Erythroblast (primary cell): ENCODE results near the gene CHN1.
A peak's percentile ranks its signal among the peaks of the same experiment; 100 is the strongest.

Experiments
- DNase-seq, 2 experiments: peaks; one replicate each; lab custom pipeline; 2025; lab: John Stamatoyannopoulos, UW
- GATA1 ChIP-seq: IDR thresholded peaks from 2 replicates; pipeline ENCODE4 v1.6.1; 2011; ENCODE audit warnings: low read depth, mild to moderate bottlenecking, control low read depth, low read length, moderate library complexity
- POLR2A ChIP-seq: IDR thresholded peaks from 2 replicates; pipeline ENCODE4 v1.6.1; 2011; ENCODE audit warnings: mild to moderate bottlenecking, low read length

CHN1 gene

GRCh38 chr2:174844295-174844708 is 160.9 kb downstream of the CHN1 start:
- TF ChIP-seq POLR2A (no peak), GATA1 (no peak)
- no peak for DNase-seq

GRCh38 chr2:174842496-174842895 is 162.7 kb downstream of the CHN1 start:
- TF ChIP-seq POLR2A (no peak), GATA1 (no peak)
- no peak for DNase-seq

- no peak for DNase-seq
- no peak for TF ChIP-seq POLR2A
These were observed 163.2 kb downstream of the CHN1 start for GRCh38 chr2:174841936-174842335.

GRCh38 chr2:174841350-174841749 is 163.8 kb downstream of the CHN1 start:
- no peak for DNase-seq
- no peak for TF ChIP-seq GATA1
- no peak for TF ChIP-seq POLR2A

GRCh38 chr2:174840436-174840835 is 164.7 kb downstream of the CHN1 start:
- no peak for DNase-seq
- TF ChIP-seq GATA1, result no peak
- TF ChIP-seq POLR2A, result no peak

DNA sequence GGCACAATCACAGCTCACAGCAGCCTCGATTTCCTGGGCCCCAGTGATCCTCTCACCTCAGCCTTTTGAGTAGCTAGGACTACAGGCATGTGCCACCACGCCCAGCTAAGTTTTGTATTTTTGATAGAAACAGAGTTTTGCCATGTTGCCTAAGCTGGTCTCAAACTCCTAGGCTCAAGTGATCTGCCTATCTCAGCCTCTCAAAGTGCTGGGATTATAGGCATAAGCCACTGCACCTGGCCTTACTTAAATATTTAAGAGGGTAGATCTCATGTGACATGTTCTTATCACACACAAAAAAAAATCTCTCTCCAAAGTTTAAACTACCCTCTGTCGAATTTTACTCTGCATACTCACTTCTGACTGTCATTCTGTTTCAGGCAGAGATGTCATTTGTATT is 165.5 kb downstream of the CHN1 start:
- no peak for TF ChIP-seq POLR2A
- TF ChIP-seq GATA1, result no peak

GRCh38 chr2:174836995-174837390 is 168.2 kb downstream of the CHN1 start:
- no peak for TF ChIP-seq GATA1
- TF ChIP-seq POLR2A, result no peak
- no peak for DNase-seq

More for the DNA sequence above, 165.5 kb downstream of the CHN1 start:
- no peak for DNase-seq

DNA sequence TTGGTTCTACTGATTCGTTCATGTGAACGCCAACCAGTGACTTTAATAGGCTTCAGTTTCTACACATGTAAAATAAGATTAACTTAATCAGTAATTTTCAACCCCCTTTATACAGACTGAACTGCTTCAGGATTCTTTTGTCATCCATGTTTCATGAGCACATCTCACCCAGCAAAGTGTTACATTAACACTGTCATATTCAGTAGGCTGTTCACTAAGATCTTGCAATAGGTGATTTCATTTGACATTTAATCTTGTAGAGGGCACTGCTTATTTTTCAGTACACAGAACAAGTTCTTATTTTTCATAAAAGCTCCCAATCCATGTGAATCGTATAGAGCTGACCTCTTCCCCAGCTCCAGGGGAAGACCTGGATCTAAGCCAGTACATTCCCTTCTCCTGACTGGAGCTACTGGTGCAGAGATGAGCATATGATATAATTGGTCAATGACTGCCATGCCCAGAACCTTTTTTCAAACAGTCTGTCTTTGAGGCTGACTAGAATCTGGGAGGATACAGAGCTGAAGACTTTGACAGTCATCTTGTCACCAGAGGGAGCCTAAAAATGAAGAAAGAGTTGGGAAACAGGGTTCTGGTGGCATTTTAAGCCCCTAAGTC is 168.7 kb downstream of the CHN1 start:
- TF ChIP-seq GATA1, result no peak
- TF ChIP-seq POLR2A, result no peak
- DNase-seq, result no peak

- TF ChIP-seq POLR2A (no peak), GATA1 (no peak)
- DNase-seq, result peak in 1 of 2 experiments; percentile 21
These were observed 169.4 kb downstream of the CHN1 start for GRCh38 chr2:174835797-174836255.

GRCh38 chr2:174833737-174834136 is 171.4 kb downstream of the CHN1 start:
- DNase-seq, result no peak
- TF ChIP-seq POLR2A (no peak), GATA1 (no peak)

DNA sequence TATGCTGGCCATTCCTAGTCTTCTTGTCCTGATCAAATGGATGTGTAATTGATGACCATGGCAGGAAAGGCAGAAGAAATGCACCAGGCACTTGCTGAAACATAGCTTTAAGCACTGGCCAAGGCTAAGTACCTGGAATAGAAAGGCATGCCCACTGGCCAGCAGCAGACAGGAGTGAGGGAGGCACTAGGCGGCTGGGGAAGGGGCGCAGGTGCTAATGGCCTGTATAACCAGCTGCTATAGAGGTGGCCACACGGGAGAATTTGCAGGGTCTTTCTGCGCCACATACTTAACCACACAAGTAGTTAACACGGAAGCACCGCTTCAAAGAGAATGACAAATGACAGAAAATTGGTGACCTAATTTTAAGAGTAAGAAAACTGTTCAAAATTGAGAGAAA is 174.6 kb downstream of the CHN1 start:
- TF ChIP-seq POLR2A, result no peak
- DNase-seq, result no peak

GRCh38 chr2:174829550-174829949 is 175.6 kb downstream of the CHN1 start:
- TF ChIP-seq POLR2A (no peak), GATA1 (no peak)
- DNase-seq, result no peak

DNA sequence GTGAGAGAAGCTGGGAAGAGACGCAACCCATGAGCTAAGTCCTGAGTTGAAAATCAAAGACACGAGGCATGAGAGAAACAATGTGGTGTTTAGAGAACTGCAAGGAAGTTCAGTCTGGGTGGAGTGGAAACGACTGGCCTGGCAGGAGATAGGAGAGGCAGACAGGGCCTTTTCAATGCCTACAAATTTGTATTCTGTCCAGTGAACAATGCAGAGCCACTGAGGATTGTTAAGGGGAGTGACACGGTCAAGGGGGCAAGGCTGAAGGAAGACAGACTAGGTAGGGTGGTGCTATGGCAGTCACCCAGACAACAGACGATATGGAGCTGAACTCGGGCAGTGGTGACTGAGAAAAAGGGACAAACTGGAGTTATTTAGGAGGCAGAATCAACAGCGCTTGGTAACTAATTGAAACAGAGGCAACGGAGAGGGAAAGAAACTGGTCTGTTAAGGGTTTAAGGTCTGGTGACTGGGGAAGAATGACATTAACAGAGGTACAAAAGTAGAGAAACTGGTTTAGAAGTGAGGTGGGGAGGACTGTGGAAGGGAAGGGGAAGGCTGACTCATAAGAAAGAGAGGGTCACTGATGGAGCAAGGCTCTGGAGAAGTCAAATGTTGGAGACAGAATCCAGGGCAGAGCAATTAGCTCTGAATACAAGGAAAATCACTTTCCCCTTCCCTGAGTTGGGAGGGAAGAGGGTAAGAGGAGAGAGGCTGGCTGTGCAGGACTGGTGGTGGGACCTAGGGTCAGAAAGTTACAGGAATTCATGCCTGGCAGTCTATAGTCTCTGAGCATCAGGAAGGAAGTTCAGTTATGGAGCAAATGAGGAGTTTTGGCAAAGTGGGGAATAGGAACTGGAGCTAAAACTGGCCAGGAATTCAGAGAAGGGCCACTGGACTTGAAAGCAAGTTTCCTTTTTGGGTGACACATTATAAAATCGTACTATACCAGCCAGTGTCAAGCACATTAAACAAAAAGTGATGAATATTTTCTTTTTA is 177.5 kb downstream of the CHN1 start:
- DNase-seq, result no peak

DNA sequence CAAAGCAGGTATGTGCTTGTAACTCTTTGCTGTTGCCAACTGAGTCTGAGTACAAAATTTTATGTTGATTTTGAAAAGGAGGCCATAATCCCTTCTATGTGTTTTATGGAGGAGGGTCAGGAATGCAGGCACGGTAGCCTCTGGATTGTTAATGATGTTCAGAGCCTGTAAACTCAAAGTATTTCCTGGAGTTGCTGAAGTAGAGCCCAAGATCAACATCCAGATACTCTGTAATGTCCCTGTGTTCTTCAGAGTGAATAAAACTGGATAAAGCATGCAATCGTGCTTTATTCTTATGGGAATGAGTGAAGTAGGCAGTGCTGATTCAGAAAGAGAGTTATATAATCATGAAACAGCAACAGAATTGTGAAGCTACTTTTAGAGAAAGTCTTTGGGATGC is 179.1 kb downstream of the CHN1 start:
- TF ChIP-seq POLR2A (no peak), GATA1 (no peak)
- DNase-seq, result no peak

More for the DNA sequence above, 177.5 kb downstream of the CHN1 start:
- TF ChIP-seq GATA1 (no peak), POLR2A (no peak)
